ENCODE measurements around the gene RBPJ. TPM values are rescaled to one million over a fixed set of nuclear protein-coding genes. Genes with fewer than 3 reads are reported as not detected.

The RBPJ gene
- polyA plus RNA-seq, 1 donor from 2014 or later: 89.8 TPM

- H3F3A ChIP-seq (ENCODE audit: insufficient read depth, low read length, poor library complexity, severe bottlenecking): no peaks in the 10 kb centered on the region
- H4K20me1 ChIP-seq (ENCODE audit: insufficient read depth): no peaks in the 10 kb centered on the region
- TF ChIP-seq POLR2AphosphoS5 (IDR thresholded peaks at IDR 0.05) (no peak), TAF1 (IDR thresholded peaks at IDR 0.05; ENCODE audit: low read depth) (no peak), SMC3 (conservative IDR thresholded peaks at IDR 0.05; ENCODE audit: poor library complexity) (no peak), REST (IDR thresholded peaks at IDR 0.05; ENCODE audit: borderline replicate concordance) (no peak), EZH2 (IDR thresholded peaks at IDR 0.05; ENCODE audit: borderline replicate concordance, insufficient read depth, low read length, poor library complexity, severe bottlenecking) (no peak), EP300 (conservative IDR thresholded peaks at IDR 0.05; ENCODE audit: poor library complexity, severe bottlenecking) (no peak), RAD21 (conservative IDR thresholded peaks at IDR 0.05) (no peak), MXI1 (conservative IDR thresholded peaks at IDR 0.05; ENCODE audit: poor library complexity, severe bottlenecking) (no peak), CTCF (IDR thresholded peaks at IDR 0.05; ENCODE audit: poor library complexity, severe bottlenecking) (no peak)
- H3K9me3 ChIP-seq (ENCODE audit: low read length): no peaks in the 10 kb centered on the region
- no peak overlapping the region for H3K4me3 ChIP-seq (ENCODE audit: low read length)
- no peaks in the 10 kb centered on the region for H3K36me3 ChIP-seq (ENCODE audit: insufficient read depth, low read length)
- no peak overlapping the region for H3K27ac ChIP-seq (ENCODE audit: low read length)
- H2AFZ ChIP-seq (ENCODE audit: low read depth, low read length): no peak overlapping the region
- H3K79me2 ChIP-seq (replicated peaks; ENCODE audit: insufficient read depth, low read length): no peaks in the 10 kb centered on the region
- H3K9me2 ChIP-seq (ENCODE audit: insufficient read depth, low read length): no peaks in the 10 kb centered on the region
- no peaks in the 10 kb centered on the region for H3K27me3 ChIP-seq (ENCODE audit: insufficient read depth, low read depth, low read length)
- no peak overlapping the region for H3K4me2 ChIP-seq (ENCODE audit: low read length)
- H3K9ac ChIP-seq (ENCODE audit: low read length): no peak overlapping the region
These were observed 105.1 kb downstream of the RBPJ start for GRCh38 chr4:26425953-26426352.

- Histone ChIP-seq H3K79me2 (replicated peaks; ENCODE audit: insufficient read depth, low read length) (no peaks in the 10 kb centered on the region), H3F3A (ENCODE audit: insufficient read depth, low read length, poor library complexity, severe bottlenecking) (no peaks in the 10 kb centered on the region), H3K9me3 (ENCODE audit: low read length) (no peaks in the 10 kb centered on the region), H3K9me2 (ENCODE audit: insufficient read depth, low read length) (no peaks in the 10 kb centered on the region), H3K4me3 (ENCODE audit: low read length) (no peak overlapping the region), H3K9ac (ENCODE audit: low read length) (no peak overlapping the region), H3K4me2 (ENCODE audit: low read length) (no peak overlapping the region), H4K20me1 (ENCODE audit: insufficient read depth) (no peaks in the 10 kb centered on the region), H3K27ac (ENCODE audit: low read length) (no peak overlapping the region), H3K36me3 (ENCODE audit: insufficient read depth, low read length) (no peaks in the 10 kb centered on the region), H2AFZ (ENCODE audit: low read depth, low read length) (no peak overlapping the region), H3K27me3 (ENCODE audit: insufficient read depth, low read depth, low read length) (no peaks in the 10 kb centered on the region)
- TF ChIP-seq EP300 (conservative IDR thresholded peaks at IDR 0.05; ENCODE audit: poor library complexity, severe bottlenecking): no peak
- TF ChIP-seq TAF1 (IDR thresholded peaks at IDR 0.05; ENCODE audit: low read depth): no peak
- no peak for TF ChIP-seq POLR2AphosphoS5 (IDR thresholded peaks at IDR 0.05)
- TF ChIP-seq REST (IDR thresholded peaks at IDR 0.05; ENCODE audit: borderline replicate concordance): no peak
- no peak for TF ChIP-seq SMC3 (conservative IDR thresholded peaks at IDR 0.05; ENCODE audit: poor library complexity)
- TF ChIP-seq EZH2 (IDR thresholded peaks at IDR 0.05; ENCODE audit: borderline replicate concordance, insufficient read depth, low read length, poor library complexity, severe bottlenecking): no peak
- no peak for TF ChIP-seq CTCF (IDR thresholded peaks at IDR 0.05; ENCODE audit: poor library complexity, severe bottlenecking)
- no peak for TF ChIP-seq MXI1 (conservative IDR thresholded peaks at IDR 0.05; ENCODE audit: poor library complexity, severe bottlenecking)
- TF ChIP-seq RAD21 (conservative IDR thresholded peaks at IDR 0.05): no peak
These were observed 106.1 kb downstream of the RBPJ start for GRCh38 chr4:26426892-26427291.

All from neural cell (in vitro differentiated cells).